Right cardiac atrium (tissue), 5 donors: ENCODE data around the gene CHAF1B. TPM values are rescaled to one million over a fixed set of nuclear protein-coding genes. Genes with fewer than 3 reads are reported as not detected.

Experiments used
- ATAC-seq, 2 donors: fragments of 200-7000 bp; cut with Tn5 transposase; one replicate each; pipeline versions ENCODE4 v1.8.0 to v1.9.1; 2020; ENCODE audit warnings: moderate library complexity in 2 of 2, mild to moderate bottlenecking in 1 of 2
- DNase-seq, 3 donors: peaks; one replicate each; pipeline ENCODE4 v3.0.0-alpha.2; 2020
- H3K27ac ChIP-seq: one replicate; pipeline ENCODE4 v1.5.1; 2013; ENCODE audit warnings: mild to moderate bottlenecking, low read length, control low read depth, moderate library complexity
- H3K27me3 ChIP-seq: one replicate; pipeline ENCODE4 v1.6.1; 2013; ENCODE audit not compliant: control insufficient read depth, insufficient read depth
- H3K4me1 ChIP-seq: one replicate; pipeline ENCODE4 v1.6.1; 2013; ENCODE audit warnings: low read length; ENCODE audit not compliant: control insufficient read depth, insufficient read depth
- H3K4me3 ChIP-seq: one replicate; pipeline ENCODE4 v1.5.1; 2013; ENCODE audit warnings: low read length, control low read depth
- H3K9me3 ChIP-seq: one replicate; pipeline ENCODE4 v1.6.1; 2013; ENCODE audit warnings: low read length; ENCODE audit not compliant: control insufficient read depth
- WGBS: extraction: QIAGEN DNeasy Blood & Tissue Kit; methylation state at CpG from one replicate; pipeline ENCODE4 v1.1.7; 2013; 5-methylcytosine and 5-hydroxymethylcytosine counted together
- intact Hi-C, 4 donors: fragments of 100-400 bp; cut with DNase I; formaldehyde crosslinking; loops; one replicate each; pipeline versions ENCODE4 v1.11.0 to v1.14.0; 2022 to 2023
- polyA plus RNA-seq: library from polyadenylated mRNA; stranded (reverse); fragments of 200-250 nt; gene quantifications from one replicate; pipeline ENCODE4 v1.2.3, GENCODE V29; 2013
- total RNA-seq, 4 donors: library from RNA; stranded (reverse); fragmentation: NEBNext Ultra II Directional; extraction: Animal tissue kit (Norgen Biotek cat#: 25700); gene quantifications; one replicate each; pipeline ENCODE4 v1.2.1, GENCODE V29; 2021
- donor health status: healthy with polysubstance abuse.
- donor health status: DM: no; HTN: yes; CAD: no.
- donor health status: DM: no; HTN: no; CAD: no.
- donor health status: DM: no; HTN: yes; CAD: no; lungs with severe emphysema.
- donor health status: DM: yes; HTN: yes; CAD: no.

CHAF1B gene
- total and polyA plus RNA-seq, 5 donors, result 0.61 to 1.3 (median 0.75) TPM

DNA sequence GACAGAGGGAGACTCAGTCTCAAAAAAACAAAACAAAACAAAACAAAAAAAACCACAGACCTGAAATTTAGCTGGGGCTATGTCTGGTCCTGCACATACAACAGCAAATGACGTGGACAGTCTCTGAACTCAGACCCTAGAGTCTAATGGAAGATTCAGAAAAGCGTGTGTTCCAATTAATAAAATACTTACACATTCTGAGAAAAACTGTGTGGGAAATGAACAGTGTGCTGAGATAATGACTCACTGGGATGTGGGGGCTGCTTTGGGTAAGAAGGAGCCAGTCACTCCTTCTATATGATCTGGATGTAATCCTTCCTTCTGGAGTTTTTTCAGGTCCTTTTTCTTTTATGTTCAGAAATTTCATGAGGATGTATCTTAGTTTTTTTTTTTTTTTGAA is 65.3 kb downstream of the CHAF1B start:
- H3K27me3 ChIP-seq, result no peaks in the 10 kb centered on the region
- no peak overlapping the region for H3K27ac ChIP-seq
- no peaks in the 10 kb centered on the region for H3K4me1 ChIP-seq
- no peaks in the 10 kb centered on the region for H3K9me3 ChIP-seq
- no peak for ATAC-seq
- intact Hi-C loops, result no loop called here
- H3K4me3 ChIP-seq, result no peak overlapping the region
- 72% methylated on average over 2 of the region's 2 CpGs for WGBS
- DNase-seq, result no peak

DNA sequence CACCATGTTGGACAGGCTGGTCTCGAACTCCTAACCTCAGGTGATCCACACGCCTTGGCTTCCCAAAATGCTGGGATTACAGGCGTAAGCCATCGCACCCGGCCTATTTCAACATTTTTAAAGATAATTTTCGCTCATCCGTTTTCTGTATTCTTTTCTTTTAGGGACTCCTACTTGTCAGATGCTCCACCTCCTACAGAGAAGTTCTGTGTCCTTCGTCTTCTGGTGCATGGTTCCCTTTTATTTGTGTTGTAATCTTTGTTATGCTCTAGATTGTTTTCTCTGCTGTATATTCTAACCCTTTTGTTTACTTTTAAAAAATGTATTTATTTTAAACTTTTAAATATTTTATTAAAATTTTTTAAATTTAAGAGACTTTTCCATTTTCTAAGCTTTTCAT is 66.3 kb downstream of the CHAF1B start:
- intact Hi-C loops, result no loop called here
- Histone ChIP-seq H3K9me3 (no peaks in the 10 kb centered on the region), H3K27ac (no peak overlapping the region), H3K4me1 (no peaks in the 10 kb centered on the region), H3K4me3 (no peak overlapping the region), H3K27me3 (no peaks in the 10 kb centered on the region)
- DNase-seq (no peak), ATAC-seq (no peak)
- WGBS, result 91% methylated on average over 8 of the region's 8 CpGs

DNA sequence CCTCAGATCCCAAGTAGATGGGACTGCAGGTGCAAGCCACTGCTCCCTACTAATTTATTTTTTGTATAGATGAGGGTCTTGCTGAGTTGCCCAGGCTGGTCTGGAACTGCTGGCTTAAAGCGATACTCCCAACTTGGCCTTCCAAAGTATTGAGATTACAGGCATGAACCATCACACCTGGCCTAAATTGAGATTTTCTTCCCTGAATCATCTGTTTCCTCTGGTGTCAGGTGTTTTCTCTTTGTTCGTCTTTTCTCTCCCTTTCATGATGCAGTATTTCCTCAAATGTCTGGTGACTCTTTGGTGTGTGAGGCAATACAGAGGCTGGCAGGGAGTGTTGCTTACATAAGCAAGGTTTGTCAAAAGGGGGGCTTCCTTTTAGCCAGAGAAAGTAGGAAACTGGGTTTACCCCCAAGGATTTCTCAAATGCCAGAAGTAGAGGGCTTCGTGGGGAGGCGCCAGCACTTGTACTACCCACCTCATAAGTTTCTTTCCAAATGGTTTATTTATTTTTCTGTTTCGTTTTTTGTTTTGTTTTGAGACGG is 67.2 kb downstream of the CHAF1B start:
- Histone ChIP-seq H3K27me3 (no peaks in the 10 kb centered on the region), H3K9me3 (no peaks in the 10 kb centered on the region), H3K4me3 (no peak overlapping the region), H3K27ac (no peak overlapping the region), H3K4me1 (no peaks in the 10 kb centered on the region)
- intact Hi-C loops, result no loop called here
- ATAC-seq (no peak), DNase-seq (no peak)
- WGBS, result 56% methylated on average over 6 of the region's 6 CpGs

DNA sequence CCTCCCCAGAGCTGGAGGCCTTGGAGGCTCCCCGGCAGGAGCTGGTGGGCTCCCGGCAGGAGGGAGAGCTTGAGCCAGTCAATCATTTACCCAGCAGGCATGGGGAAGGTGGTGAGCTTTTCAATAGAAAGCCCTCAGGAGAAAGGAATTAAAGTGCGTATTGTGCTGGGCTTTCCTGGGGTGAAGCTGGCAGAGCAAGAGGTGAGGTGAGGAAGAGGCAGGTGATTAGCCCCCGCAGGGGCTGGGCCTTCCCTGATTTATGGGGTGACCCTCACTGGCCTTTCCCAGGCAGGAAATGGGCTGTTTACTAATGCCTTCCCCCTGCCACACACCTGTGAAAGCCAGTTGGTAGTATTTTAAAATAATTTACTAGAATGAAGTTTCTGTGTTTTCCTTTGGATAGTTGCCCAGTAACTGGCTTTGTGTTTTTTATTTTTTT is 68.9 kb downstream of the CHAF1B start:
- 36% methylated on average over 4 of the region's 4 CpGs for WGBS
- DNase-seq, result no peak
- Histone ChIP-seq H3K27ac (no peak overlapping the region), H3K27me3 (no peaks in the 10 kb centered on the region), H3K9me3 (no peaks in the 10 kb centered on the region), H3K4me3 (no peak overlapping the region), H3K4me1 (no peaks in the 10 kb centered on the region)
- intact Hi-C loops, result no loop called here
- ATAC-seq, result no peak

DNA sequence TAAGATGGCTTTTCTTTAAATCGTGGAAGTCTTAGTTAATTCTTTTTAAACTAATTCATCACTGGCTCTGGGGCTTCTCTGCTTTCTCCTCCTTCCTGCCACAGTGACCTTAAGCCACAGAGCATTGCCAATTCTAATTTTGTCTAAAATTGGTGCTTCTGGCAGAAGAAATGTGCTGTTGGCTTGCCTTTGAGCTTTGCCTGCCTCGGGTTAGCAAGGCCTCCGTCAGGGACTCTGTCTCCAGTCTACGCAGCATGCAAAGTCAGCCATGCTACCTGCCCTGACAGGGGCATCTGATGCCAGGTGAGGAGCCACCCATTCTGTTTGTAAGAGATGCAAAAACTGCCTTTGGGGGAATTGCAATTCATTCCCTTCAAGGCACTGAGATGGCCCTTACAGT is 69.5 kb downstream of the CHAF1B start:
- intact Hi-C loops, result no loop called here
- WGBS, result 52% methylated on average over 4 of the region's 4 CpGs
- ATAC-seq, result no peak
- no peaks in the 10 kb centered on the region for H3K4me1 ChIP-seq
- no peak overlapping the region for H3K27ac ChIP-seq
- H3K27me3 ChIP-seq, result no peaks in the 10 kb centered on the region
- no peaks in the 10 kb centered on the region for H3K9me3 ChIP-seq
- DNase-seq, result no peak
- H3K4me3 ChIP-seq, result no peak overlapping the region

DNA sequence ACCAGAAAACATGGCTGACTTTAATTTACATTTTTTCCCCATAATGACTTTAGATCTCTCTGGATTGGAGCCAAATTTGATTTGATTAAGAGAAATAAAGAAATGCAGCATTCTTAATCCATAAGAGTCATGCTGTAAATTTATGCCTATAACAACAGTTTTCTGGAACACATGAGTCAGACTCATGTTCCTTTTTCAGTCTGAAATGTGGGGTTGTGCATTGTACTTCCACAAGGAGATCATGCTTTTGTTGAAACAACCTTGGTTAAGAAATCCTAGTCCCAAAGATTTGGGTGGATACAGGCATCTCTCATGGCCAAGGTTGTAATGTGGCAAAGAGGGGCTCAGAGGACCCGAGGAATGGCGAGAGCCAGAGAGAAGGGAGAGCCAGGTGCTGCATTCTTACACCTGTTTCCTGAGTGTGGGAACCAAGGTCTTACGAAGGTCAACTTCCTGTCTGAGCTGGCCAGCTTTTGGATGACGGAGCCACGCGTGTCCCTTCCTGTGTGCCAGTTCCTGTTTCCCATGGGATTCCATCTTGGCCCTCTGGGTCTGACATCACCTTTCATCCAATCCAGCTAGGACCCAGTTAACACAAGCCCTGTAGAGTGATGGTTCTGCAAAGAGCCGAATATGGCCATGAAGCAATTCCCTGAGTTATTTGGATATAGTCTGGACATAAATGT is 71.7 kb downstream of the CHAF1B start:
- no peaks in the 10 kb centered on the region for H3K27me3 ChIP-seq
- intact Hi-C loops, result no loop called here
- H3K9me3 ChIP-seq, result no peaks in the 10 kb centered on the region
- H3K4me3 ChIP-seq, result no peak overlapping the region
- DNase-seq (no peak), ATAC-seq (no peak)
- H3K27ac ChIP-seq, result no peak overlapping the region
- WGBS, result 73% methylated on average over 7 of the region's 7 CpGs
- H3K4me1 ChIP-seq, result no peaks in the 10 kb centered on the region

DNA sequence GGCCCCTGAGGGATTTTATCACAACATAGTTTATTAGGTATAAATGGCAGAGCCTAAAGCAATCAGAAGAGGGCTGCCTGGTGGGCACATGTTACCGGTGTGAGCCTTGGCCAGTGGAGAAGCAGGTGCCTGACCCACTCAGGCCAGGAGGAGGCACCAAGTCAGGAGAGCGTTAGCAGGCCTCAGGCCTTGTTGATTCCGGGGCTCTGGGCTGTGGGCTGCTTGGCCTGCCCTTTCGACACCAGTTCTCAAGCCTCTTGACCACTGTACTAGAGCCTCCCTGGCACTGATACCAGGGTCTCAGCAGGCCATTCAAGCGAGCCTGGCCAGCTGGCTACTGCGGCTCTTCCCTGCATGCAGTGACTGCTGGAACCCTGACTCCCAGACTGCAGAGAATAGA is 73.9 kb downstream of the CHAF1B start:
- intact Hi-C loops, result no loop called here

DNA sequence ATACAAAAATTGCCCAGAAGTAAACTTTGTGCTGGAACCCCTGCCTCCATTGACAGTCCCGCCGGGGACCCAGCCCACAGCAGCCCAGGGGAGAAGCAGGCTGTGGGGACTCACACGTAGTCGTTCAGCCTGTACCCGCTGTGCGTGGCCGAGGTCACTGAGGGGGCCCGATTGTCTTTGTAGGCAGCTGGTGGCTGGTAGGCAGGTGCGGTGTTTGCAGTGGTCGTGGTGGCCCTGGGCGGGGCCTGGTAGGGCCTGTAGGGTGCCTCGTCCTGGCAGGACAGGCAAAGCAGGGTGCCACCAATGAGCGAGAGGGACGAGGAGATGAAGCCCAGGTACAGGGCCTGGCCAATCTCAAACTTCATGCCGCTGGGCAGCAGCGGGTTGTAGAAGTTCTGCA is 75.7 kb downstream of the CHAF1B start:
- intact Hi-C loops, result no loop called here
- 94% methylated on average over 16 of the region's 16 CpGs for WGBS
- Histone ChIP-seq H3K4me3 (no peak overlapping the region), H3K27ac (no peak overlapping the region), H3K9me3 (no peaks in the 10 kb centered on the region), H3K27me3 (no peaks in the 10 kb centered on the region), H3K4me1 (no peaks in the 10 kb centered on the region)
- ATAC-seq (no peak), DNase-seq (no peak)

More for the DNA sequence above, 73.9 kb downstream of the CHAF1B start:
- Histone ChIP-seq H3K4me1 (no peaks in the 10 kb centered on the region), H3K4me3 (no peak overlapping the region), H3K27ac (no peak overlapping the region), H3K9me3 (no peaks in the 10 kb centered on the region), H3K27me3 (no peaks in the 10 kb centered on the region)
- 95% methylated on average over 6 of the region's 6 CpGs for WGBS
- DNase-seq (no peak), ATAC-seq (peak in 1 of 2 donors; percentile 27)

DNA sequence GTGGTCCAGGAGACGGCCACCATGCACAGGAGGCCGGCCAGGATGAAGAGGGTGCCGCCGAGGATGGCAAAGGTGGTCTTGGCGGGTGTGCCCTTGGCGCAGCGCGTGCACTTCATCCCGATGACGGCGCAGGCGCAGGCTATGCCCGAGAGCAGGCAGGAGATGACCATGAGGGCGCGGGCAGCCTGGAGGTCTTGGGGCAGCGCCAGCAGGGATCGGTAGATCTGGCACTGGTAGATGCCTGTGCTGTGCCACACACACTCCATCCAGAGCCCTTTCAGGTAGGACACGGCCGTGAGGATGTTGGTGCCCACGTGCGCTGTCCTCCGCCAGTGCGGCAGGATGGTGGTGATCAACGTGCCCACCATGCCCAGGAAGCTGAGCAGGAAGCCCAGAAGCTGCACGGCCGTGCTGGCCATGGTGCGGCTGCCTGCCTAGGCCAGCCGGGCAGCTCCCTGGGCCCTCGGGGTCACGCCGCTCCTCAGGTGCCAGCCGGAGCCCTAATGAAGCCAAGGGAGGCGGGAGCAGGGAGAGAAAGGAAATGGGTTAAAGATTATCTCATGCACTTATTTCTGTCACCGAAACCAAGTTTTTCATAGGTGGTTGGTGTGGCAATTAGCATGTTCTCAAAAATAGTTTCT is 76.2 kb downstream of the CHAF1B start:
- no peak overlapping the region for H3K27ac ChIP-seq
- intact Hi-C loops, result no loop called here
- no peaks in the 10 kb centered on the region for H3K27me3 ChIP-seq
- 90% methylated on average over 34 of the region's 34 CpGs for WGBS
- no peak for DNase-seq
- no peaks in the 10 kb centered on the region for H3K4me1 ChIP-seq
- no peaks in the 10 kb centered on the region for H3K9me3 ChIP-seq
- no peak for ATAC-seq
- H3K4me3 ChIP-seq, result no peak overlapping the region

DNA sequence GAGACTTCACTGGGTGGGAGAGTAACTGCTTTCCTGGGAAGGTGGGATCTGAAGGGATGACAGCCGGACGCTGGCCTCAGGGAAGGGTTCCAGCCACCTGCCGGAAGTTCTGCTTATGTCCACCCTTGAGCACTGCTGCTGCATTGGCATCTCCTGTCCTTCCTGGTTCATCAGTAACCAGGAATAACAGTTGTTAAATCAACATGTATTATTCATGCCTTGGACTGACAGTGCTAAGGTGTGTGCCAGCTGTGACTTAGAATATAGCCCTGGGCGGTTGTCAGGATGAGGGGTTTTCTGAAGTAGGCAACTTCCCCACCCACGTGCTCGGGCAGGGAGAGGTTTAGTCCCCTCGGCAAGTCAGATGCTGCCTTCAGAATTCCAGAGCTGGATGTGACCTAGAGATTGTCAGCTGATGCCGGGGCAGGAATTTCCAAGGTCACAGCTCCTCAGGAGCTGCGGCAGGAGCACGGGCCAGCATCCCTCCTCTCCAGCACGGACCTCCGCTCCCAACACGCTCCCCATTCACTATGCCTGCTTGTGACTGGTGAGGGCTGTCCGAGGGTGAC is 76.8 kb downstream of the CHAF1B start:
- no peak for DNase-seq
- Histone ChIP-seq H3K4me3 (no peak overlapping the region), H3K9me3 (no peaks in the 10 kb centered on the region), H3K4me1 (no peaks in the 10 kb centered on the region), H3K27ac (no peak overlapping the region), H3K27me3 (no peaks in the 10 kb centered on the region)
- WGBS, result 48% methylated on average over 14 of the region's 14 CpGs
- intact Hi-C loops, result no loop called here
- no peak for ATAC-seq

DNA sequence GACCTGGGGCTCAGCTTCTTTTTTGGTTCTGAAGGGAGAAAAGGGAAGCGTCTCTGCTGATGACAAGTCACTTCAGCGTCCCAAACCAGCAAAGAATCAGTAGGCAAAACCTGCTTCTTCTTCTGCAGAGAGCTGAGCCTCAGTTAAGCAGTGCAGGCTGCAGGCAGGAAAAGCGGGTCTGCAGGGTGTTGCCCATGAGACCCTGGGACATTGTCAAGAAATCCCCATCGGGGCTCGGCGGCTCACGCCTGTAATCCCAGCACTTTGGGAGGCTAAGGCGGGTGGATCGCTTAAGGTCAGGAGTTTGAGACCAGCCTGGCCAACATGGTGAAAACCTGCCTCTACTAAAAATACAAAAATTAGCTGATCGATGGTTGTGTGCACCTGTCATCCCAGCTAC is 78.0 kb downstream of the CHAF1B start:
- no peaks in the 10 kb centered on the region for H3K9me3 ChIP-seq
- DNase-seq (no peak), ATAC-seq (no peak)
- intact Hi-C loops, result no loop called here
- H3K27ac ChIP-seq, result no peak overlapping the region
- no peak overlapping the region for H3K4me3 ChIP-seq
- no peaks in the 10 kb centered on the region for H3K27me3 ChIP-seq
- 90% methylated on average over 10 of the region's 10 CpGs for WGBS
- H3K4me1 ChIP-seq, result no peaks in the 10 kb centered on the region
